Activated B cell treated with CpG ODN at 0.5 μM for 24 hours (primary cell): ENCODE data around the gene PTPN9. TPM values are rescaled to one million over a fixed set of nuclear protein-coding genes. Genes with fewer than 3 reads are reported as not detected.

Source experiments
- ATAC-seq: fragments of 200-7000 bp; cut with Tn5 transposase; one replicate; pipeline ENCODE4 v1.10.0; 2021; ENCODE audit warnings: low read depth, mild to moderate bottlenecking, moderate library complexity
- CTCF ChIA-PET: fragments of 350-600 bp; sonication (Branson Sonifier 250); formaldehyde crosslinking; loops from one replicate; lab custom pipeline; 2021; ENCODE audit warnings: antibody characterized with exemption; lab: Charles Lee
- POLR2A ChIA-PET: fragments of 350-600 bp; sonication (Branson Sonifier 250); formaldehyde crosslinking; loops from one replicate; lab custom pipeline; 2021; ENCODE audit warnings: antibody characterized with exemption; lab: Charles Lee
- DNase-seq: peaks from one replicate; pipeline ENCODE4 v3.0.0; 2022
- H3K27ac Mint-ChIP-seq: one replicate; pipeline ENCODE4 v1.8.0; 2020; ENCODE audit warnings: mixed read lengths
- H3K27me3 Mint-ChIP-seq: one replicate; pipeline ENCODE4 v1.8.0; 2021; ENCODE audit warnings: mixed read lengths
- H3K36me3 Mint-ChIP-seq: one replicate; pipeline ENCODE4 v1.8.0; 2021; ENCODE audit warnings: low read depth, mixed read lengths
- H3K4me1 Mint-ChIP-seq: one replicate; pipeline ENCODE4 v1.8.0; 2021; ENCODE audit warnings: mixed read lengths
- H3K4me3 Mint-ChIP-seq: one replicate; pipeline ENCODE4 v1.8.0; 2020; ENCODE audit warnings: mild to moderate bottlenecking, mixed read lengths
- H3K9me3 Mint-ChIP-seq: one replicate; pipeline ENCODE4 v1.8.0; 2020; ENCODE audit warnings: mixed read lengths
- CTCF ChIP-seq: fragments of 200-600 bp; IDR thresholded peaks from one replicate; pipeline ENCODE4 v1.8.0; 2022; ENCODE audit warnings: antibody characterized with exemption, mild to moderate bottlenecking
- intact Hi-C: fragments of 100-400 bp; cut with micrococcal nuclease; formaldehyde crosslinking; loops from one replicate; pipeline ENCODE4 v1.15.1; 2024
- total RNA-seq: library from RNA; stranded (reverse); gene quantifications from 2 replicates; pipeline ENCODE4 v1.2.3, GENCODE V29; 2022

PTPN9 gene
- total RNA-seq, 1 donor from 2014 or later, result 19.2 TPM

GRCh38 chr15:75620058-75620820 is 41.1 kb upstream of the PTPN9 start:
- ChIA-PET CTCF (interaction anchor here (0.7 kb wide), 1 partner anchor 252 kb away, joined by 4 read pairs; no protein-coding TSS in a partner anchor), POLR2A (no interaction called here)
- Mint-ChIP-seq H3K27ac (no peak overlapping the region), H3K9me3 (no peaks in the 10 kb centered on the region), H3K4me1 (peaks cover 8% of the 10 kb centered on the region), H3K27me3 (no peaks in the 10 kb centered on the region), H3K36me3 (peaks cover 47% of the 10 kb centered on the region), H3K4me3 (no peak overlapping the region)
- no peak for ATAC-seq
- no peak for DNase-seq
- TF ChIP-seq CTCF, result no peak
- intact Hi-C loops, result no loop called here

- no peak for ATAC-seq
- no peak for TF ChIP-seq CTCF
- Mint-ChIP-seq H3K4me3 (no peak overlapping the region), H3K9me3 (no peaks in the 10 kb centered on the region), H3K27ac (no peak overlapping the region), H3K4me1 (peaks cover 7% of the 10 kb centered on the region), H3K36me3 (peaks cover 70% of the 10 kb centered on the region), H3K27me3 (no peaks in the 10 kb centered on the region)
- CTCF ChIA-PET, result no interaction called here
- DNase-seq, result no peak
- POLR2A ChIA-PET, result no interaction called here
- intact Hi-C loops, result no loop called here
Observed at GRCh38 chr15:75616766-75617165, 37.7 kb upstream of the PTPN9 start.

DNA sequence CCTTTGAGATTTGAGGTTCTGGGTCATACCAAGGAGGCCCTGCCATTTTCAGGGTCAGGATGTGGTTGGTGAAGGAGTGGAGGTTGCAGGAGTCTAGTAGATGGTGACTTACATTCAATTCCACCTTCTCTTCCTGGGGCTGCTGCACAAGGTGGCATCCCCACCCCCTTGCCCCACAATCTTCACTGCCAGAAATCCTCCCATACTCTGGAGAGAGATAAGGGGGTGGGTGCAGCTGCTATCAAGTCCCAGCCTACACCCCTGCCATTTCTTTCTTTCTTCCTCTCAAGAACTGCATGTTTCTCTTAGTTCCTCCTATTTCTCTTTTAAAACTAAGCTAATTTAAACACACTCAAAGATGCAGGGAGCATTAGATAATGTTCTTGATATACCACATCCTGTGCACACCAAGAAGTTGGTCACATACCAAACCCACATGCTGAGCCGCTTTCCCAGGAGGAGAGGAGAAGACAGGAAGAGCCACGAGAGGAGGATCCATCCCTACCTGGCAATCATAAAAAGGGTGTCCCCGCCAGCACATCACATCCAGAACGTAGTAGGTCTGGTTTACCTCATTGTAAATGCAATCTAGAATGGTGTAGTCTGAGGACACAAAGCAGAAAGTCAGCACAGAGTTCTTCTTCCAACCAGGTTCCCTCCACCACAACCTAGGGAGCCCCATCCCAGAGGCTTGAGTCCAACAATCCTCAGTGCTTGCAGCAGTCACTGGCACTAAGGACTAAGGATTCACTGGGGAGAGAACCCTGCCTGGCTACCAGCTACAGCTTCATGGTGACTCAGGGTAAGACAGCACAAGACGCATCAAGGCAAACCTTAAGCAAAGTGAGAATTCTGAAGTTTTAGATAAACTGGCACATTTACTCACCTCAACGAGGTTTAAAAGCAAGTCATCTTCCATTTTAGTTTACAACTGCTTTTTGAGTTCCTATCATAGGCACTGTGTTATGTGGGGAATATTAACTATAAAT is 27.9 kb upstream of the PTPN9 start:
- ATAC-seq, result no peak

GRCh38 chr15:75606026-75606425 is 26.9 kb upstream of the PTPN9 start:
- H3K27me3 Mint-ChIP-seq, result no peaks in the 10 kb centered on the region
- H3K4me3 Mint-ChIP-seq, result no peak overlapping the region
- H3K36me3 Mint-ChIP-seq, result peaks cover 68% of the 10 kb centered on the region
- CTCF ChIA-PET, result no interaction called here
- H3K27ac Mint-ChIP-seq, result no peak overlapping the region
- no peaks in the 10 kb centered on the region for H3K9me3 Mint-ChIP-seq
- POLR2A ChIA-PET, result no interaction called here
- DNase-seq, result no peak
- intact Hi-C loops, result no loop called here
- TF ChIP-seq CTCF, result no peak
- ATAC-seq, result no peak
- H3K4me1 Mint-ChIP-seq, result no peaks in the 10 kb centered on the region

More for the DNA sequence above, 27.9 kb upstream of the PTPN9 start:
- Mint-ChIP-seq H3K4me1 (no peaks in the 10 kb centered on the region), H3K36me3 (peaks cover 62% of the 10 kb centered on the region), H3K4me3 (no peak overlapping the region), H3K9me3 (no peaks in the 10 kb centered on the region), H3K27ac (no peak overlapping the region), H3K27me3 (no peaks in the 10 kb centered on the region)
- no peak for TF ChIP-seq CTCF
- intact Hi-C loops, result no loop called here
- CTCF ChIA-PET, result no interaction called here
- POLR2A ChIA-PET, result no interaction called here
- DNase-seq, result no peak

DNA sequence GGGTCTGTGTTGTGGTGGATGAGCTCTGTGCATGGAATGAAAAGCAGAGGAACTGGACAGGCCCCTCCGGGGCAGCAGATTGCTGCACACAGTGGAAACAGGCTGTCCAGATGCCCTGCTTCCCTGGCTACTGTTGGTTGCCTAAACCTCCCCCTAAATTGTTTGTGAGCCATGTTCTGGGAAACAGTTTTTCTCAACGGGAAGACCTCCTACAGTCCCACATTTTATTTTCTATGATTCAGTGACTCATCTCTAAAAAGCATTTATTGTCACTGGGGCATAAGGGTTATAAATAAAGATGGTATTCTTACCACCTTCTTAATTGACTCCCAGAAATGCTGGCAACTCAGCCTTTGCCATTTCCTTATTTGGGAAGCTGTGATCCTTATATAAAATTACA is 20.3 kb upstream of the PTPN9 start:
- no peaks in the 10 kb centered on the region for H3K9me3 Mint-ChIP-seq
- TF ChIP-seq CTCF, result no peak
- H3K36me3 Mint-ChIP-seq, result peaks cover 69% of the 10 kb centered on the region
- H3K4me1 Mint-ChIP-seq, result no peaks in the 10 kb centered on the region
- no peak overlapping the region for H3K4me3 Mint-ChIP-seq
- no peaks in the 10 kb centered on the region for H3K27me3 Mint-ChIP-seq
- CTCF ChIA-PET, result no interaction called here
- intact Hi-C loops, result no loop called here
- ATAC-seq (no peak), DNase-seq (no peak)
- H3K27ac Mint-ChIP-seq, result no peak overlapping the region
- POLR2A ChIA-PET, result interaction anchor here (0.6 to 1.3 kb wide), 2 partner anchors 27 to 43 kb away, joined by 3 to 8 read pairs; no protein-coding TSS in a partner anchor
